Caco-2 (cell line): ENCODE data around the gene LRTM1. TPM values are rescaled to one million over a fixed set of nuclear protein-coding genes. Genes with fewer than 3 reads are reported as not detected.

Source experiments
- BruUV-seq: library from RNA; stranded (reverse); fragments of 400-500 nt; replicated peaks from 2 replicates; lab custom pipeline; 2021; lab: Mats Ljungman, UMichigan
- CTCF ChIA-PET: fragments of 300-600 bp; sonication (Branson Sonifier 250); formaldehyde crosslinking; loops from one replicate; lab custom pipeline; 2022; ENCODE audit warnings: antibody characterized with exemption; lab: Charles Lee
- POLR2A ChIA-PET: fragments of 300-600 bp; sonication (Branson Sonifier 250); formaldehyde crosslinking; loops from one replicate; lab custom pipeline; 2022; ENCODE audit warnings: antibody characterized with exemption; lab: Charles Lee
- DNase-seq, 2 experiments: peaks; one replicate each; pipeline versions ENCODE4 v3.0.0 to v3.0.0-alpha.2; 2020 to 2022
- H3K27me3 ChIP-seq: replicated peaks from 2 replicates; pipeline ENCODE4 v1.6.0; 2011; ENCODE audit warnings: low read length; ENCODE audit not compliant: control insufficient read depth, insufficient read depth
- H3K36me3 ChIP-seq: 2 replicates; pipeline ENCODE4 v1.5.1; 2011; ENCODE audit warnings: low read length; ENCODE audit not compliant: control insufficient read depth, insufficient read depth
- H3K4me1 ChIP-seq: fragments of 250-450 bp; sonication (Bioruptor Pico); 2 replicates; pipeline ENCODE4 v1.5.1; 2020; ENCODE audit warnings: mild to moderate bottlenecking
- H3K4me3 ChIP-seq: 2 replicates; pipeline ENCODE4 v1.5.1; 2011; ENCODE audit warnings: low read depth, mild to moderate bottlenecking, control low read depth, low read length
- H3K9me3 ChIP-seq: fragments of 250-450 bp; sonication (Bioruptor Pico); 2 replicates; pipeline ENCODE4 v1.5.1; 2020; ENCODE audit warnings: mild to moderate bottlenecking, moderate library complexity
- H3K27ac Mint-ChIP-seq: one replicate; pipeline ENCODE4 v1.8.0; 2022; ENCODE audit warnings: mixed read lengths; ENCODE audit not compliant: unreplicated experiment
- H3K27me3 Mint-ChIP-seq: one replicate; pipeline ENCODE4 v1.8.0; 2022; ENCODE audit warnings: mixed read lengths; ENCODE audit not compliant: insufficient read depth, unreplicated experiment
- H3K36me3 Mint-ChIP-seq: one replicate; pipeline ENCODE4 v1.8.0; 2022; ENCODE audit warnings: mild to moderate bottlenecking, mixed read lengths; ENCODE audit not compliant: insufficient read depth, unreplicated experiment
- H3K4me1 Mint-ChIP-seq: one replicate; pipeline ENCODE4 v1.8.0; 2022; ENCODE audit warnings: low read depth, mixed read lengths; ENCODE audit not compliant: unreplicated experiment
- H3K4me3 Mint-ChIP-seq: one replicate; pipeline ENCODE4 v1.8.0; 2022; ENCODE audit warnings: mild to moderate bottlenecking, moderate library complexity, mixed read lengths; ENCODE audit not compliant: unreplicated experiment
- H3K9me3 Mint-ChIP-seq: one replicate; pipeline ENCODE4 v1.8.0; 2022; ENCODE audit warnings: mixed read lengths; ENCODE audit not compliant: unreplicated experiment
- intact Hi-C: fragments of 100-400 bp; cut with micrococcal nuclease; formaldehyde crosslinking; loops from one replicate; pipeline ENCODE4 v1.10.0; 2022; ENCODE audit not compliant: unreplicated experiment
- total RNA-seq: library from RNA; stranded (reverse); gene quantifications from 2 replicates; pipeline ENCODE4 v1.2.3, GENCODE V29; 2022
- TF ChIP-seq, protein P1 (sequence below), 2 experiments: fragments of 200-600 bp in 1 of 2; IDR thresholded peaks; 1 replicate in 1 of 2; 2 replicates in 1 of 2; pipeline versions ENCODE4 v1.5.1 to v1.8.0; 2011 to 2022; ENCODE audit warnings: antibody characterized with exemption in 1 of 2, control low read depth in 1 of 2, inconsistent platforms in 1 of 2, low read depth in 1 of 2, low read length in 1 of 2, mild to moderate bottlenecking in 1 of 2, moderate library complexity in 1 of 2; ENCODE audit not compliant: insufficient read depth in 1 of 2, severe bottlenecking in 1 of 2, unreplicated experiment in 1 of 2

LRTM1 gene
- total RNA-seq, 1 experiment from 2014 or later: not detected

DNA sequence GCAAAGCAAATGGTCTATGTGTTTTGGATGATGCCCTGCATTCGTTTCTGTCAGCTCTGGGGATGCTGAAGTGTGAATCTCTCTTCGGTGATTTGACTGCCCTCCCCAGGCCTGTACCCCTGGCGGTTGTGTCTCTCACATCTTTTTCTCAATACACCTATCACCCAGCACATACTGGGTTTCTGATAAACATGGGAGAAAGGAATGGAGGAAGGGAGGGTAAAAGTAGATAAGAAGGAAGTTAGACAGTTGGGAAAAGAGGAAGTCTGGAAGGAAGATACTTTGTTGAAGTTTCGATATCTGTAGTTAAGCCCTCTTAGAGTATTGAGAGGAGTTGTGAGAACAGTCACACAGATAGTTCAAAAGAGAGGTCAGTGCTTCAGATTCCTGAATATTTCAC lies 35.8 kb upstream of the LRTM1 start:
- intact Hi-C loops: no loop called here
- no peak for DNase-seq
- H3K4me1 Mint-ChIP-seq: no peaks in the 10 kb centered on the region
- H3K27ac Mint-ChIP-seq: no peak overlapping the region
- no peaks in the 10 kb centered on the region for H3K36me3 Mint-ChIP-seq
- no peaks in the 10 kb centered on the region for H3K9me3 Mint-ChIP-seq
- no peak overlapping the region for H3K4me3 Mint-ChIP-seq
- Histone ChIP-seq H3K36me3 (no peaks in the 10 kb centered on the region), H3K4me1 (peaks cover 2% of the 10 kb centered on the region; the same call in 1 of the 2 replicates), H3K4me3 (no peak overlapping the region), H3K9me3 (no peaks in the 10 kb centered on the region), H3K27me3 (no peaks in the 10 kb centered on the region)
- POLR2A ChIA-PET: no interaction called here
- BruUV-seq: no TSS peak
- CTCF ChIA-PET: no interaction called here
- TF ChIP-seq, protein P1, sequence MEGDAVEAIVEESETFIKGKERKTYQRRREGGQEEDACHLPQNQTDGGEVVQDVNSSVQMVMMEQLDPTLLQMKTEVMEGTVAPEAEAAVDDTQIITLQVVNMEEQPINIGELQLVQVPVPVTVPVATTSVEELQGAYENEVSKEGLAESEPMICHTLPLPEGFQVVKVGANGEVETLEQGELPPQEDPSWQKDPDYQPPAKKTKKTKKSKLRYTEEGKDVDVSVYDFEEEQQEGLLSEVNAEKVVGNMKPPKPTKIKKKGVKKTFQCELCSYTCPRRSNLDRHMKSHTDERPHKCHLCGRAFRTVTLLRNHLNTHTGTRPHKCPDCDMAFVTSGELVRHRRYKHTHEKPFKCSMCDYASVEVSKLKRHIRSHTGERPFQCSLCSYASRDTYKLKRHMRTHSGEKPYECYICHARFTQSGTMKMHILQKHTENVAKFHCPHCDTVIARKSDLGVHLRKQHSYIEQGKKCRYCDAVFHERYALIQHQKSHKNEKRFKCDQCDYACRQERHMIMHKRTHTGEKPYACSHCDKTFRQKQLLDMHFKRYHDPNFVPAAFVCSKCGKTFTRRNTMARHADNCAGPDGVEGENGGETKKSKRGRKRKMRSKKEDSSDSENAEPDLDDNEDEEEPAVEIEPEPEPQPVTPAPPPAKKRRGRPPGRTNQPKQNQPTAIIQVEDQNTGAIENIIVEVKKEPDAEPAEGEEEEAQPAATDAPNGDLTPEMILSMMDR (IDR thresholded peaks at IDR 0.05; ENCODE audit: insufficient read depth in 1 of 2, low read depth in 1 of 2, low read length in 1 of 2, severe bottlenecking in 1 of 2, unreplicated experiment in 1 of 2): no peak
- peaks cover 8% of the 10 kb centered on the region for H3K27me3 Mint-ChIP-seq

DNA sequence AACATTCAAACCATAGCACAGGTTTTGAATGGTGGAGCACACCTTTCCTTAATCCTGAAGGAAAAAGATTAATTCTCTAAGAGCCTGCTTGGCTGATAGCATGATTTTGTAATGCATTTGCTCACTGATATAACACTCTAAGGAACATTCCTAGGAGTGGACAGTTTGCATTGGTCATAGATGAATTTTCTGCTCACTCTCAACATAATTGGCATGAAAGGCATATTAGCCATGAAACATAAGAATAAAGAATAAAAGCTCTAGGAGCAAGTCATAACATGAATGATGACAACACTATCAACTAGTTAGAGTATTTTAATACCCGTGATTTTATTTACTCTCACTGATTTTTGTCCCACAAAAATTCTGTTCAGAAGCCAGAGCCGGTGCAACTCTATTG lies 34.3 kb upstream of the LRTM1 start:
- H3K36me3 ChIP-seq: no peaks in the 10 kb centered on the region

DNA sequence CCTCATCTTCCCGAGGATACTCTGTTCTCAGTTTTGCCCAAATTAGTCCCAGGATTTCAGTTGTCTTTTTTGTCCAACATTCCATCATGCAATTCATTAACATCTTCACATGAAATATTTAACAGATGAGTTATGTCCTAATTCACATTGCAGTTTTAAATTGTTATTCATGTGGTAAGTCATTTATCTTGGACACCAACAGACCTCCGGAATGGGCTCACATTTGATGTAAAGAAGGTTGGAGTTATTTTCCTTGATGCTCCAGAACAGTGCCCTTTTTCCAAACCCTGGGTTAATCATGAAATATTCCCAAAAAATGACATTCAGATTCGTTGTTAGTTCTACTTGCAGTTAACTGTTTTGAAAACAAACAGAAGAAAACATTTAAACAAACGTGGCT lies 32.8 kb upstream of the LRTM1 start:
- TF ChIP-seq, protein P1 (IDR thresholded peaks at IDR 0.05; ENCODE audit: insufficient read depth in 1 of 2, low read depth in 1 of 2, low read length in 1 of 2, severe bottlenecking in 1 of 2, unreplicated experiment in 1 of 2): no peak
- no peak for DNase-seq
- no peaks in the 10 kb centered on the region for H3K9me3 ChIP-seq
- peaks cover 5% of the 10 kb centered on the region for H3K27me3 Mint-ChIP-seq
- ChIA-PET POLR2A (no interaction called here), CTCF (no interaction called here)
- no peaks in the 10 kb centered on the region for H3K4me1 Mint-ChIP-seq
- BruUV-seq: no TSS peak
- H3K36me3 ChIP-seq: no peaks in the 10 kb centered on the region
- no peak overlapping the region for H3K4me3 ChIP-seq
- intact Hi-C loops: no loop called here
- no peak overlapping the region for H3K4me3 Mint-ChIP-seq
- H3K36me3 Mint-ChIP-seq: no peaks in the 10 kb centered on the region
- H3K27ac Mint-ChIP-seq: no peak overlapping the region
- H3K27me3 ChIP-seq: no peaks in the 10 kb centered on the region
- H3K4me1 ChIP-seq: no peaks in the 10 kb centered on the region
- H3K9me3 Mint-ChIP-seq: no peaks in the 10 kb centered on the region

More for the DNA sequence above, 34.3 kb upstream of the LRTM1 start:
- H3K4me1 ChIP-seq: peaks cover 2% of the 10 kb centered on the region; the same call in 1 of the 2 replicates
- no peaks in the 10 kb centered on the region for H3K4me1 Mint-ChIP-seq
- peaks cover 8% of the 10 kb centered on the region for H3K27me3 Mint-ChIP-seq
- H3K27me3 ChIP-seq: no peaks in the 10 kb centered on the region
- H3K9me3 ChIP-seq: no peaks in the 10 kb centered on the region
- H3K4me3 ChIP-seq: no peak overlapping the region
- CTCF ChIA-PET: no interaction called here
- POLR2A ChIA-PET: no interaction called here
- no peaks in the 10 kb centered on the region for H3K9me3 Mint-ChIP-seq
- TF ChIP-seq, protein P1 (IDR thresholded peaks at IDR 0.05; ENCODE audit: insufficient read depth in 1 of 2, low read depth in 1 of 2, low read length in 1 of 2, severe bottlenecking in 1 of 2, unreplicated experiment in 1 of 2): no peak
- no peak for DNase-seq
- intact Hi-C loops: no loop called here
- no TSS peak for BruUV-seq
- H3K27ac Mint-ChIP-seq: no peak overlapping the region
- H3K36me3 Mint-ChIP-seq: no peaks in the 10 kb centered on the region
- H3K4me3 Mint-ChIP-seq: no peak overlapping the region
